ENCODE measurements around the gene SPACDR. TPM values are rescaled to one million over a fixed set of nuclear protein-coding genes. Genes with fewer than 3 reads are reported as not detected.

The SPACDR gene
- total RNA-seq, 4 donors from 2014 or later: 0.53 TPM; not detected in 3

DNA sequence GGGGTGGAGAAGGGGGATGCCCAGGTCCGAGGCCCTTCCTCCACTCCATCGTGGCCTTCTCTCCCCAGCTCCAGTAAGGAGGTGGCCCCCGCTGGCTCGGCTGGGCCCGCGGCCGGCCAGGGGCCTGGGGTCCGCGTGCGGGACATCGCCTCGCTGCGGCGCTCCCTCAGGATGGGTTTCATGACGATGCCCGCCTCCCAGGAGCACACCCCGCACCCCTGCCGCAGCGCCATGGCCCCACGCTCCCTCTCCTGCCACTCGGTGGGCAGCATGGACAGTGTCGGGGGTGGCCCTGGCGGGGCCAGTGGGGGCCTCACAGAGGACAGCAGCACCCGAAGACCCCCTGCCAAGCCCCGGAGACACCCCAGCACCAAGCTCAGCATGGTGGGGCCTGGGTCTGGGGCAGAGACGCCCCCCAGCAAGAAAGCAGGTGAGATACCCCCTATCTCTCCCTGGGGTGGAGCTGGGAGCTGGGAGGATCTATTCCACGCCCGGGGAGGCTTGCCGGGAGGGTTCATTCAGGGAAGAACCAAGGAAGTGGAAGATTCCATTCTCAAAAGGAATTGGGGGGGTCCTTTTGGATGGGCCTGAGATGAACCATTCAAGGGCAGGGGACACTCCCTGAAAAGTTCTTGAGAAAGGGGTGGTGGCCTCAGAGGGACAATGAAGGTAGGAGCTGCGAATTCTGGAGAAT, 22.8 kb upstream of the SPACDR start:
- TF ChIP-seq, protein P1, sequence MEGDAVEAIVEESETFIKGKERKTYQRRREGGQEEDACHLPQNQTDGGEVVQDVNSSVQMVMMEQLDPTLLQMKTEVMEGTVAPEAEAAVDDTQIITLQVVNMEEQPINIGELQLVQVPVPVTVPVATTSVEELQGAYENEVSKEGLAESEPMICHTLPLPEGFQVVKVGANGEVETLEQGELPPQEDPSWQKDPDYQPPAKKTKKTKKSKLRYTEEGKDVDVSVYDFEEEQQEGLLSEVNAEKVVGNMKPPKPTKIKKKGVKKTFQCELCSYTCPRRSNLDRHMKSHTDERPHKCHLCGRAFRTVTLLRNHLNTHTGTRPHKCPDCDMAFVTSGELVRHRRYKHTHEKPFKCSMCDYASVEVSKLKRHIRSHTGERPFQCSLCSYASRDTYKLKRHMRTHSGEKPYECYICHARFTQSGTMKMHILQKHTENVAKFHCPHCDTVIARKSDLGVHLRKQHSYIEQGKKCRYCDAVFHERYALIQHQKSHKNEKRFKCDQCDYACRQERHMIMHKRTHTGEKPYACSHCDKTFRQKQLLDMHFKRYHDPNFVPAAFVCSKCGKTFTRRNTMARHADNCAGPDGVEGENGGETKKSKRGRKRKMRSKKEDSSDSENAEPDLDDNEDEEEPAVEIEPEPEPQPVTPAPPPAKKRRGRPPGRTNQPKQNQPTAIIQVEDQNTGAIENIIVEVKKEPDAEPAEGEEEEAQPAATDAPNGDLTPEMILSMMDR (IDR thresholded peaks at IDR 0.05): no peak
- TF ChIP-seq POLR2AphosphoS5 (IDR thresholded peaks at IDR 0.05): no peak
- Histone ChIP-seq H3K4me3 (no peak overlapping the region), H3K27me3 (no peaks in the 10 kb centered on the region), H3K27ac (no peak overlapping the region), H3K36me3 (no peaks in the 10 kb centered on the region), H3K9me3 (no peaks in the 10 kb centered on the region), H3K4me1 (peaks cover 22% of the 10 kb centered on the region)
- WGBS: 87% methylated on average over 27 of the region's 30 CpGs
- no peak for DNase-seq (ENCODE audit: low spot score in 2 of 2)

DNA sequence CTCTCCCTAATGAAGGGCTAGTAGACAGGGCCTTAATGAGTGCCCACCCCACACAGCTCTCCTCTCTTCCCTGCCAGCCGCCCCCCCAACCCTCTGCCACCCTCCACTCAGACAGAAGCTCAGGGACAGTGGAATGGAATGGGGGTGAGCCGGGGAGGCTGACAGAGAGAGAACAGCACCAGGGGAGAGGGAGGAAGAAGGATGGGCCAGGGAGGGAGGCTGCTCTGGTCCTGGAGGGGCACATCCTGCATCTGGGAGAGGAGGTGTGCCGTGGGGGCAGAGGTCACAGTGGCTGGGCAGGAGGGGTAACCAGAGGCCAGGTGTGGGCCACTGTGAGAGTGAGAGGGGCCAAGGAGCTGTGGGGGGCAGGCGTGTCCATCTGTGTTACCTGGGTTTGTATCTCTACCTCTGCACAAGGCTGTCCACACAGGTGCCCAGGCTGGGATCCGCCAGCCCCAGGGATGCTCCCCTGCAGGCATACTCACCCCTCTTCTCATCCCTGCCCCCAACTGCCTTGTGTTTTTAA, 22.1 kb upstream of the SPACDR start:
- no peaks in the 10 kb centered on the region for H3K9me3 ChIP-seq
- no peaks in the 10 kb centered on the region for H3K27me3 ChIP-seq
- no peak overlapping the region for H3K4me3 ChIP-seq
- DNase-seq (ENCODE audit: low spot score in 2 of 2): no peak
- H3K4me1 ChIP-seq: peaks cover 22% of the 10 kb centered on the region
- no peaks in the 10 kb centered on the region for H3K36me3 ChIP-seq
- WGBS: 87% methylated on average over 5 of the region's 5 CpGs
- TF ChIP-seq POLR2AphosphoS5 (IDR thresholded peaks at IDR 0.05) (no peak), POLR2A (IDR thresholded peaks at IDR 0.05) (no peak), EP300 (IDR thresholded peaks at IDR 0.05) (no peak)
- TF ChIP-seq, protein P1 (IDR thresholded peaks at IDR 0.05): no peak
- no peak overlapping the region for H3K27ac ChIP-seq

DNA sequence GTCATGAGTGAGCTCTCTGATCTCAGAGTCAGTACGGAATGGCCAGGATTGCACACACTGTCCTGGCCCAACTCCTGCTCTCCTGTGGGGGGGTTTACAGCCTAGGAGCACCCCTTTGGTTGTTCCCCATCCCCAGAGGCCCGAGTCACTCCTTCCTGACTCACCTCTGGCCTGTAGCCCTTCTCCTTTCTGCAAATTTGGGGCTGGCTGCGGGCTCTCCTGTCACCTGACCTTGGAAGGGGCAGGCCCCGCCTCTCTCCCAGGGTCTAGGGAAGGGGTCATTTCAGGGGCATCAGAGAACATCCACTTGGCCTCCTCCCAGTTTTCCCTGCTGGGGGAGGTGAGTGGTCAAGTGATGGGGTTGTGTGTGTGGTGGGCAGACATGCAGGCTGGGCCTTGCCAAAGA, 21.4 kb upstream of the SPACDR start:
- H3K36me3 ChIP-seq: no peaks in the 10 kb centered on the region
- no peak overlapping the region for H3K27ac ChIP-seq
- H3K4me3 ChIP-seq: no peak overlapping the region
- TF ChIP-seq, protein P1 (IDR thresholded peaks at IDR 0.05): no peak
- TF ChIP-seq EP300 (IDR thresholded peaks at IDR 0.05) (no peak), POLR2AphosphoS5 (IDR thresholded peaks at IDR 0.05) (no peak), POLR2A (IDR thresholded peaks at IDR 0.05) (no peak)
- no peak for DNase-seq (ENCODE audit: low spot score in 2 of 2)
- no peaks in the 10 kb centered on the region for H3K27me3 ChIP-seq
- WGBS: 67% methylated on average over 2 of the region's 4 CpGs
- peaks cover 22% of the 10 kb centered on the region for H3K4me1 ChIP-seq
- H3K9me3 ChIP-seq: no peaks in the 10 kb centered on the region

DNA sequence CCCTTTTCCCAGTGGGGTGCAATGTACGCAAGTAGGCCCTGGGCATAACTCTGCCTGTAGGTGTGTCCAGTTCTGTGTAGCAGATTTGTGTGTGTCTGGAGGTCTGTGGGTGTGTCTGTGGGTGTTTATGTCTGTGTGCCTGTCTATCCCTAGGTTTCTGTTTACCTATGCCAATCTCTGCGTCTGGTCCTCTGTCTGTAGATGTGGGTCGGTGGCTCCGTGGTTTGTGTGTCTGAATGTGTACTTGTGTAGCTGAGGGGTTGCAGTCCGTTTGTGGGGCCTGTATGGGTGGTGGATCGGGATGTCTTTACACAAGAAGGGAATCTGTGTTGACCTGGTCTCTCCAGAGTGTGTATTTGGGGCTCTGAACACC, 20.6 kb upstream of the SPACDR start:
- Histone ChIP-seq H3K36me3 (no peaks in the 10 kb centered on the region), H3K27ac (no peak overlapping the region), H3K4me3 (no peak overlapping the region), H3K27me3 (no peaks in the 10 kb centered on the region), H3K9me3 (no peaks in the 10 kb centered on the region), H3K4me1 (peaks cover 25% of the 10 kb centered on the region)
- TF ChIP-seq POLR2A (IDR thresholded peaks at IDR 0.05) (no peak), POLR2AphosphoS5 (IDR thresholded peaks at IDR 0.05) (no peak), EP300 (IDR thresholded peaks at IDR 0.05) (no peak)
- TF ChIP-seq, protein P1 (IDR thresholded peaks at IDR 0.05): no peak
- no peak for DNase-seq (ENCODE audit: low spot score in 2 of 2)
- 76% methylated on average over 6 of the region's 6 CpGs for WGBS

DNA sequence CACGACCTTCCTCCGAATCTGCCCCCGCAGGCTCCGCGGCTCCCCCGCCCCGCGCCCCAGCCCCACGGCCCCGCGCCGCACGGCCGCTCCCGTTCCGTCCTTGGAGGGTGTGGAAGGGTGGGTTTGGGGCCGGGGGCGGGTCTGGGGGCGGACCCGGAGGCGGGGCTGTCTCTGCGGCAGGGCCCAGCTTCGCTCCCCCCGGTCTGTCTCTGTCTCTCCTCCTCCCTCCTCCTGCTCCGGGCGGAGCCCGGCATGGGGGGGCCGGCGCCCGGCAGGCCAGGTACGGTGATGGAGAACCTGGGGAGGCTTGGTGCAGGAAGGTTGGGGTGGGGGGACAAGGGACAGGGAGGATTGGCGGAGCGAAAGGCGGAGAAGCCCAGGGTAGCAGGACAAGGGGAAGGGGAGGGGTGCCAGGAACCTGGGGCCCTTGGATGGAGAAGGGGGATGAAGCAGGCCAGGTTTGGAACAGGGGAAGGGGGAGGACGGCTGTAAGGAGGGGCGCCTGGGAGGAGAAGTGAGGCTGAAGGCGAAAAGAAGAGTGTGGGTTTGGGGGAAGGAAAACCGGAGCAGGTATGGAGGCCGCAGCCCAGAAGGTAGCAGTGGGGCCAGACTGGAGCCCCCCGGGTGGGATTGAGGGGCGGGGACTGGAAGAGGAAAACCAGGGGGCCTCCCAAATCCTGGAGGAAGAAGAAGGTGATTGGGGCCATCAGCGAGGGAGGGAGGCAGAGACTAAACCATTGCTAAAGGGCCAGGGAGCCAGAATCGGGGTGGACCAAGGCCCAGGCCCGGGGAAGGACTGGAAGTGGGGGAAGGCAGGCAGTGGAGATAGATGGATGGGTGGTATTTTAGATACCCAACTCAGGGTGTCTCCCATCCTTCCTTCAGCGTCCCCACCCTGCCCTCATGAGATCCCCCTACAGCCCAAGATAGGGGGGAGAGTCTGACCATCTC, 19.9 kb upstream of the SPACDR start, which contains the start of gene NYAP1:
Gene NYAP1, plus strand, starts transcription at position 206 of the 951 bp plus-strand sequence. CDS start 1,385 bp downstream, outside the sequence.
- no peaks in the 10 kb centered on the region for H3K36me3 ChIP-seq
- peak within 1 kb of the TSS; percentile 71 for H3K27ac ChIP-seq
- H3K4me3 ChIP-seq: peak within 1 kb of the TSS; percentile 74
- H3K4me1 ChIP-seq: peaks cover 31% of the 10 kb centered on the region
- TF ChIP-seq, protein P1 (IDR thresholded peaks at IDR 0.05): no peak
- TF ChIP-seq EP300 (IDR thresholded peaks at IDR 0.05) (no peak), POLR2A (IDR thresholded peaks at IDR 0.05) (no peak), POLR2AphosphoS5 (IDR thresholded peaks at IDR 0.05) (no peak)
- DNase-seq (ENCODE audit: low spot score in 2 of 2): no peak
- 47% methylated on average over 18 of the region's 45 CpGs for WGBS
- no peaks in the 10 kb centered on the region for H3K9me3 ChIP-seq
- no peaks in the 10 kb centered on the region for H3K27me3 ChIP-seq

Measured in suprapubic skin (tissue), 4 donors.